ENCODE data around the gene SLC16A7.

DNA sequence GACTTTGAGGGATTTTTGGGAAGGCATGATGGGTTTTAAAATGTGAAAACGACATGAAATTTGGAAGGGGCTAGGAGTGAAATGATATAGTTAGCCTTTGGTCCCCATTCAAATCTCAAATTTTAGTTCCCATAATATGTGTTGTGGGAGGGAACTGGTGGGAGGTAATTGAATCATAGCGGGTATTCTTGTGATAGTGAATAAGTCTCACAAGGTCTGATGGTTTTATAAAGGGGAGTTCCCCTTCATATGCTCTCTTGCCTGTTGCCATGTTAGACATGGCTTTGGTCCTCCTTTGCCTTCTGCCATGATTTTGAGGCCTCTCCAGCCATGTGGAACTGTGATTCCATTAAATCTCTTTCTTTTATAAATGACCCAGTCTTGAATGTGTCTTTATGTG, 72.8 kb downstream of the SLC16A7 start:
- TF ChIP-seq CTCF (IDR thresholded peaks at IDR 0.05; ENCODE audit: control extremely low read depth in 1 of 3, insufficient read depth in 1 of 3, low read depth in 1 of 3, low read length in 3 of 3) (no peak), SIN3A (conservative IDR thresholded peaks at IDR 0.05 in 1 of 2, IDR thresholded peaks at IDR 0.05 in 1 of 2; ENCODE audit: low read depth in 1 of 2, low read length in 2 of 2) (no peak), RNF2 (IDR thresholded peaks at IDR 0.05; ENCODE audit: borderline replicate concordance, low read depth, low read length, missing control alignments, poor library complexity, severe bottlenecking) (no peak), EZH2 (IDR thresholded peaks at IDR 0.05; ENCODE audit: low read depth, low read length, severe bottlenecking) (no peak), ATF3 (IDR thresholded peaks at IDR 0.05; ENCODE audit: insufficient read depth, low read depth, low read length) (no peak), POLR2AphosphoS5 (IDR thresholded peaks at IDR 0.05; ENCODE audit: low read depth, low read length) (no peak), MAFK (IDR thresholded peaks at IDR 0.05; ENCODE audit: low read depth, low read length) (no peak), POLR2A (IDR thresholded peaks at IDR 0.05; ENCODE audit: control extremely low read depth in 1 of 2, low read depth in 2 of 2, low read length in 2 of 2) (no peak), CREB1 (IDR thresholded peaks at IDR 0.05) (no peak), TAF7 (optimal IDR thresholded peaks at IDR 0.05; ENCODE audit: borderline replicate concordance, low read depth, low read length) (no peak), CEBPB (IDR thresholded peaks at IDR 0.05; ENCODE audit: low read depth, low read length) (no peak)
- TF ChIP-seq, protein P1, sequence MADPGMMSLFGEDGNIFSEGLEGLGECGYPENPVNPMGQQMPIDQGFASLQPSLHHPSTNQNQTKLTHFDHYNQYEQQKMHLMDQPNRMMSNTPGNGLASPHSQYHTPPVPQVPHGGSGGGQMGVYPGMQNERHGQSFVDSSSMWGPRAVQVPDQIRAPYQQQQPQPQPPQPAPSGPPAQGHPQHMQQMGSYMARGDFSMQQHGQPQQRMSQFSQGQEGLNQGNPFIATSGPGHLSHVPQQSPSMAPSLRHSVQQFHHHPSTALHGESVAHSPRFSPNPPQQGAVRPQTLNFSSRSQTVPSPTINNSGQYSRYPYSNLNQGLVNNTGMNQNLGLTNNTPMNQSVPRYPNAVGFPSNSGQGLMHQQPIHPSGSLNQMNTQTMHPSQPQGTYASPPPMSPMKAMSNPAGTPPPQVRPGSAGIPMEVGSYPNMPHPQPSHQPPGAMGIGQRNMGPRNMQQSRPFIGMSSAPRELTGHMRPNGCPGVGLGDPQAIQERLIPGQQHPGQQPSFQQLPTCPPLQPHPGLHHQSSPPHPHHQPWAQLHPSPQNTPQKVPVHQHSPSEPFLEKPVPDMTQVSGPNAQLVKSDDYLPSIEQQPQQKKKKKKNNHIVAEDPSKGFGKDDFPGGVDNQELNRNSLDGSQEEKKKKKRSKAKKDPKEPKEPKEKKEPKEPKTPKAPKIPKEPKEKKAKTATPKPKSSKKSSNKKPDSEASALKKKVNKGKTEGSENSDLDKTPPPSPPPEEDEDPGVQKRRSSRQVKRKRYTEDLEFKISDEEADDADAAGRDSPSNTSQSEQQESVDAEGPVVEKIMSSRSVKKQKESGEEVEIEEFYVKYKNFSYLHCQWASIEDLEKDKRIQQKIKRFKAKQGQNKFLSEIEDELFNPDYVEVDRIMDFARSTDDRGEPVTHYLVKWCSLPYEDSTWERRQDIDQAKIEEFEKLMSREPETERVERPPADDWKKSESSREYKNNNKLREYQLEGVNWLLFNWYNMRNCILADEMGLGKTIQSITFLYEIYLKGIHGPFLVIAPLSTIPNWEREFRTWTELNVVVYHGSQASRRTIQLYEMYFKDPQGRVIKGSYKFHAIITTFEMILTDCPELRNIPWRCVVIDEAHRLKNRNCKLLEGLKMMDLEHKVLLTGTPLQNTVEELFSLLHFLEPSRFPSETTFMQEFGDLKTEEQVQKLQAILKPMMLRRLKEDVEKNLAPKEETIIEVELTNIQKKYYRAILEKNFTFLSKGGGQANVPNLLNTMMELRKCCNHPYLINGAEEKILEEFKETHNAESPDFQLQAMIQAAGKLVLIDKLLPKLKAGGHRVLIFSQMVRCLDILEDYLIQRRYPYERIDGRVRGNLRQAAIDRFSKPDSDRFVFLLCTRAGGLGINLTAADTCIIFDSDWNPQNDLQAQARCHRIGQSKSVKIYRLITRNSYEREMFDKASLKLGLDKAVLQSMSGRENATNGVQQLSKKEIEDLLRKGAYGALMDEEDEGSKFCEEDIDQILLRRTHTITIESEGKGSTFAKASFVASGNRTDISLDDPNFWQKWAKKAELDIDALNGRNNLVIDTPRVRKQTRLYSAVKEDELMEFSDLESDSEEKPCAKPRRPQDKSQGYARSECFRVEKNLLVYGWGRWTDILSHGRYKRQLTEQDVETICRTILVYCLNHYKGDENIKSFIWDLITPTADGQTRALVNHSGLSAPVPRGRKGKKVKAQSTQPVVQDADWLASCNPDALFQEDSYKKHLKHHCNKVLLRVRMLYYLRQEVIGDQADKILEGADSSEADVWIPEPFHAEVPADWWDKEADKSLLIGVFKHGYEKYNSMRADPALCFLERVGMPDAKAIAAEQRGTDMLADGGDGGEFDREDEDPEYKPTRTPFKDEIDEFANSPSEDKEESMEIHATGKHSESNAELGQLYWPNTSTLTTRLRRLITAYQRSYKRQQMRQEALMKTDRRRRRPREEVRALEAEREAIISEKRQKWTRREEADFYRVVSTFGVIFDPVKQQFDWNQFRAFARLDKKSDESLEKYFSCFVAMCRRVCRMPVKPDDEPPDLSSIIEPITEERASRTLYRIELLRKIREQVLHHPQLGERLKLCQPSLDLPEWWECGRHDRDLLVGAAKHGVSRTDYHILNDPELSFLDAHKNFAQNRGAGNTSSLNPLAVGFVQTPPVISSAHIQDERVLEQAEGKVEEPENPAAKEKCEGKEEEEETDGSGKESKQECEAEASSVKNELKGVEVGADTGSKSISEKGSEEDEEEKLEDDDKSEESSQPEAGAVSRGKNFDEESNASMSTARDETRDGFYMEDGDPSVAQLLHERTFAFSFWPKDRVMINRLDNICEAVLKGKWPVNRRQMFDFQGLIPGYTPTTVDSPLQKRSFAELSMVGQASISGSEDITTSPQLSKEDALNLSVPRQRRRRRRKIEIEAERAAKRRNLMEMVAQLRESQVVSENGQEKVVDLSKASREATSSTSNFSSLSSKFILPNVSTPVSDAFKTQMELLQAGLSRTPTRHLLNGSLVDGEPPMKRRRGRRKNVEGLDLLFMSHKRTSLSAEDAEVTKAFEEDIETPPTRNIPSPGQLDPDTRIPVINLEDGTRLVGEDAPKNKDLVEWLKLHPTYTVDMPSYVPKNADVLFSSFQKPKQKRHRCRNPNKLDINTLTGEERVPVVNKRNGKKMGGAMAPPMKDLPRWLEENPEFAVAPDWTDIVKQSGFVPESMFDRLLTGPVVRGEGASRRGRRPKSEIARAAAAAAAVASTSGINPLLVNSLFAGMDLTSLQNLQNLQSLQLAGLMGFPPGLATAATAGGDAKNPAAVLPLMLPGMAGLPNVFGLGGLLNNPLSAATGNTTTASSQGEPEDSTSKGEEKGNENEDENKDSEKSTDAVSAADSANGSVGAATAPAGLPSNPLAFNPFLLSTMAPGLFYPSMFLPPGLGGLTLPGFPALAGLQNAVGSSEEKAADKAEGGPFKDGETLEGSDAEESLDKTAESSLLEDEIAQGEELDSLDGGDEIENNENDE (IDR thresholded peaks at IDR 0.05; ENCODE audit: insufficient replicate concordance, low read length), result no peak
- TF ChIP-seq, protein P2, sequence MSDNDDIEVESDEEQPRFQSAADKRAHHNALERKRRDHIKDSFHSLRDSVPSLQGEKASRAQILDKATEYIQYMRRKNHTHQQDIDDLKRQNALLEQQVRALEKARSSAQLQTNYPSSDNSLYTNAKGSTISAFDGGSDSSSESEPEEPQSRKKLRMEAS (IDR thresholded peaks at IDR 0.05), result no peak

Measured in H1 (cell line).